GM10248 (cell line): Measurements from ENCODE around the gene MCMBP.

Experiments used
- CTCF ChIA-PET: fragments of 300-600 bp; sonication (Branson Sonifier 250); formaldehyde crosslinking; extraction: SDS; loops from one replicate; lab custom pipeline; 2021; ENCODE audit warnings: antibody characterized with exemption; lab: Yijun Ruan, JAX
- POLR2A ChIA-PET: fragments of 350-650 bp; sonication (Branson Sonifier 250); formaldehyde crosslinking; extraction: SDS; loops from one replicate; lab custom pipeline; 2020; ENCODE audit warnings: antibody characterized with exemption; lab: Yijun Ruan, JAX
- DNase-seq: peaks from one replicate; pipeline ENCODE4 v3.0.0; 2012; ENCODE audit errors: extremely low spot score
- TF ChIP-seq, protein P1 (sequence below): IDR thresholded peaks from 2 replicates; pipeline ENCODE4 v1.5.1; 2012; ENCODE audit warnings: mild to moderate bottlenecking, low read depth; ENCODE audit errors: extremely low read depth, missing control alignments, control extremely low read depth

The MCMBP gene

DNA sequence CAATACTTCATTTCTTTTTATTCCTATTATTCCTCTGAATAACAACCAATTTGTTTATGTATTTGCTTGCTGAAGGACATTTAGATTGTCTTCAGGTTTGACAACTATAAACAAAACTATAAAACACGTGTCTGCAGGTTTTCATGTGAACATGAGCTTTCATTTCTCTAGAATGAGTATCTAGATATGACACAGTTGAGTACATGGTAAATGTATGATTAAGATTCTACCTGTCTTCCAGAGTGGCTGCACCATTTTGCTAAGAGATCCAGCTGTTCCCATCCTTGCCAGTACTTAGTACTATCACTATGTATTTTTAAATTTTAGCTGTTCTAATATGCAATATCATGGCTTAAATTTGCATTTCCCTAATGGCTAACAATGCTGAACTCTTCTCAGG lies 10.1 kb downstream of the MCMBP start:
- DNase-seq, result no peak
- POLR2A ChIA-PET, result interaction anchor here (1.2 kb wide), 1 partner anchor 137 kb away, joined by 4 read pairs; the partner anchor contains the start of gene INPP5F
- CTCF ChIA-PET, result interaction anchor here (0.6 to 9.0 kb wide), 6 partner anchors 8 to 254 kb away, joined by 3 to 145 read pairs (median 38); partner anchors contain the start of gene MCMBP
- TF ChIP-seq, protein P1, sequence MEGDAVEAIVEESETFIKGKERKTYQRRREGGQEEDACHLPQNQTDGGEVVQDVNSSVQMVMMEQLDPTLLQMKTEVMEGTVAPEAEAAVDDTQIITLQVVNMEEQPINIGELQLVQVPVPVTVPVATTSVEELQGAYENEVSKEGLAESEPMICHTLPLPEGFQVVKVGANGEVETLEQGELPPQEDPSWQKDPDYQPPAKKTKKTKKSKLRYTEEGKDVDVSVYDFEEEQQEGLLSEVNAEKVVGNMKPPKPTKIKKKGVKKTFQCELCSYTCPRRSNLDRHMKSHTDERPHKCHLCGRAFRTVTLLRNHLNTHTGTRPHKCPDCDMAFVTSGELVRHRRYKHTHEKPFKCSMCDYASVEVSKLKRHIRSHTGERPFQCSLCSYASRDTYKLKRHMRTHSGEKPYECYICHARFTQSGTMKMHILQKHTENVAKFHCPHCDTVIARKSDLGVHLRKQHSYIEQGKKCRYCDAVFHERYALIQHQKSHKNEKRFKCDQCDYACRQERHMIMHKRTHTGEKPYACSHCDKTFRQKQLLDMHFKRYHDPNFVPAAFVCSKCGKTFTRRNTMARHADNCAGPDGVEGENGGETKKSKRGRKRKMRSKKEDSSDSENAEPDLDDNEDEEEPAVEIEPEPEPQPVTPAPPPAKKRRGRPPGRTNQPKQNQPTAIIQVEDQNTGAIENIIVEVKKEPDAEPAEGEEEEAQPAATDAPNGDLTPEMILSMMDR, result no peak

DNA sequence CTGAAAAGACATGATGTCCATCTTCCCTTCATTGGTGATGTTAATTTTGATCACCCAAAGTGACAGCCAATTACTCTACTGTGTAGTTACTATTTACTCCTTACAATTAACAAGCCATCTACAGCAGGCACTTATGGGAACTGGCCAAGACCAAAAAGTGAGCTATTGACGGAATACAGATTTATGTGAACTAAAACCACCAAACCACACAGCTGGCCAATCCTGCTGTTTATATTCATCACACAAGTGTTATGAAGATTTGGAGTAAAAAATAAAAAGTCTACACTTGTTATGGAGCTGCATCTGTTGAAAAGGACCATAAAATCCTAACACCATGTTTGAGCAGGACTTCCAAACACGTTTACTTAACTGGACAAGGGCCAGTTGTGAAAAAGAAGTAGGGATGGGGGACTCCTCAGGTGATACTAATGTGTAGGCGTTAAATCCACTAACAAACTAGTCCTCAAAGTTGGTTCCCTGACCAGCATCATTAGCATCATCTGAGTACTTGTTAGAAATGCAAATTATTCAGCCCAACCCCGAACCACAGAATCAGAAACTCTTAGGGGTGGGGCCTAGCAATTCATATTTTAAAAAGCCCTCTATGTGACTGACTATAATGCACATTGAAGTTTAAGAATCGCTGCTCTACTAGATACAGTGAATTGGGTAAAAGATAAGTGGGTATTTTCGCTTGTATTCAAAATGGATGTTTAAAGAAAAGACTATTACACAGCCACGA lies 11.6 kb downstream of the MCMBP start:
- ChIA-PET POLR2A (no interaction called here), CTCF (interaction anchor here (1.1 to 9.0 kb wide), 13 partner anchors 11 to 252 kb away, joined by 3 to 145 read pairs (median 12); partner anchors contain the start of gene MCMBP)
- no peak for DNase-seq
- TF ChIP-seq, protein P1, result no peak

GRCh38 chr10:119859420-119860258 lies 13.0 kb downstream of the MCMBP start:
- ChIA-PET POLR2A (interaction anchor here (0.6 to 1.1 kb wide), 2 partner anchors 167 to 209 kb away, joined by 3 read pairs; partner anchors contain the start of gene BAG3), CTCF (interaction anchor here (0.6 to 9.0 kb wide), 50 partner anchors 8 to 830 kb away, joined by 3 to 145 read pairs (median 5); partner anchors contain the start of genes INPP5F, MCMBP, NANOS1 and SEC23IP)
- TF ChIP-seq, protein P1, result peak; percentile 55
- peak; percentile 29 for DNase-seq

GRCh38 chr10:119858063-119858462 lies 14.6 kb downstream of the MCMBP start:
- POLR2A ChIA-PET, result no interaction called here
- TF ChIP-seq, protein P1, result no peak

DNA sequence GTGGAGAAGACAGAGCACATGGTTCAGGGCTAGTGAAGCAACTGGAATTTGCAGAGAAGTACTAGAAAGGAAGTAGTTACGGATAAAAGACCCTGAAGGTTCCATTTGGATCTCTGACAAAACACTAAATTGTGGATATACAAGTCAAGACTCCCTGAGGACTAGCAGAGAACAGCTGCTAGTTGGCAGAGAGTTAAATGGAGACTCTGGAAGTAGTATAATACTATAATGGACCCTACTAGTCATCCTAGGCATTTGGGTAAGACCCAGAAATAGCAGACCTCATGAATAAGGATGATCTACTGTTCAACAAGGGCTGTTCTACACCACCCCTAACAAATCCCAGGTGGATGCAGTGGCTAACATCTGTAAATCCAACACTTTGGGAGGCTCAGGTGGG lies 19.1 kb downstream of the MCMBP start:
- ChIA-PET CTCF (interaction anchor here (0.9 kb wide), 1 partner anchor 166 kb away, joined by 4 read pairs; no protein-coding TSS in a partner anchor), POLR2A (no interaction called here)
- no peak for DNase-seq
- TF ChIP-seq, protein P1, result no peak

More at GRCh38 chr10:119858063-119858462, 14.6 kb downstream of the MCMBP start:
- CTCF ChIA-PET, result interaction anchor here (0.8 to 9.0 kb wide), 13 partner anchors 9 to 259 kb away, joined by 3 to 145 read pairs (median 6); partner anchors contain the start of gene MCMBP
- DNase-seq, result no peak

DNA sequence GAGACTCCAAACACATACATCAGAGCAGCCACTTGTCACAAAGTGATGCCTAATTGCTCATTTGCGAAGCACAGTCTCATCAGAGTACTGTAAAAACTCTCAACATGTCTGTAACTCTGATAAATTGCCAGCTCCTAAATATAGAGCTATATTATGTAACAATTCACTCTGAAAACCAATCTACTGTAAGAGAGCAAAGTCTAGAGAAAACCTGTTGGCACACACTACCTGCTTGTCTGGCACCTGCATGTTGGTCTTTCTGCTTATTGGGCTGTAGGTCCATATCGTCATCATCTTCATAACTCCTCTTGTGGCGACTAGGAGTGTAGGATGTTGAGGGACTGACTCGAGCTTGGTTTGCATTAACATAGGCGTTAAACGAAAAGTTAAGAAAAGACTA lies 19.8 kb downstream of the MCMBP start:
- POLR2A ChIA-PET, result no interaction called here
- CTCF ChIA-PET, result interaction anchor here (0.9 to 1.6 kb wide), 3 partner anchors 101 to 166 kb away, joined by 3 to 4 read pairs (median 4); no protein-coding TSS in a partner anchor
- TF ChIP-seq, protein P1, result no peak
- DNase-seq, result no peak
